ENCODE measurements around the gene RFX7. TPM values are rescaled to one million over a fixed set of nuclear protein-coding genes. Genes with fewer than 3 reads are reported as not detected.

The RFX7 gene
- total and polyA plus RNA-seq, 2 of the 4 experiments (the other 2 are of a cell fraction), result 4.1 to 10.6 TPM

GRCh38 chr15:56128081-56128480 lies 115.6 kb downstream of the RFX7 start:
- H4K91ac ChIP-seq (ENCODE audit: insufficient read depth, low read depth, low read length), result no peak overlapping the region
- no peak overlapping the region for H3K23ac ChIP-seq (ENCODE audit: low read depth, low read length)
- no peak overlapping the region for H4K5ac ChIP-seq (ENCODE audit: low read depth, low read length)
- no peak overlapping the region for H2BK120ac ChIP-seq (ENCODE audit: low read depth, low read length)
- H3K79me1 ChIP-seq (ENCODE audit: low read depth in 1 of 2, low read length in 2 of 2), result peaks cover 0 to 4% of the 10 kb centered on the region in 2 experiments; a peak in 2 of 4 replicates
- H2BK5ac ChIP-seq (ENCODE audit: low read depth, low read length, poor library complexity, severe bottlenecking), result no peak overlapping the region
- dilution Hi-C loops (cut with HindIII; ENCODE audit: low sequenced_read_pairs, unreplicated experiment) (no loop called here), intact Hi-C loops (cut with micrococcal nuclease) (no loop called here), in situ Hi-C loops (cut with MboI; ENCODE audit: low sequenced_read_pairs) (no loop called here)
- no peak overlapping the region for H3K4ac ChIP-seq (ENCODE audit: low read depth, low read length)
- no peak overlapping the region for H3K27ac ChIP-seq (ENCODE audit: insufficient read depth, low read length)
- BruUV-seq (replicated peaks), result no TSS peak
- TF ChIP-seq MXI1 (IDR thresholded peaks at IDR 0.05; ENCODE audit: borderline replicate concordance, low read depth, low read length) (no peak), ELK1 (IDR thresholded peaks at IDR 0.05; ENCODE audit: borderline replicate concordance, low read depth, low read length) (no peak), MAFK (IDR thresholded peaks at IDR 0.05; ENCODE audit: low read depth, low read length) (no peak), SMC3 (IDR thresholded peaks at IDR 0.05; ENCODE audit: low read depth, low read length) (no peak), FOS (IDR thresholded peaks at IDR 0.05; ENCODE audit: low read depth, low read length) (no peak), CHD1 (IDR thresholded peaks at IDR 0.05; ENCODE audit: low read depth, low read length) (no peak), BHLHE40 (IDR thresholded peaks at IDR 0.05; ENCODE audit: low read depth, low read length) (no peak), NFE2L2 (IDR thresholded peaks at IDR 0.05; ENCODE audit: low read depth, low read length) (no peak), CEBPB (IDR thresholded peaks at IDR 0.05; ENCODE audit: low read depth, low read length) (no peak), RFX5 (IDR thresholded peaks at IDR 0.05; ENCODE audit: low read depth, low read length) (no peak), USF2 (IDR thresholded peaks at IDR 0.05; ENCODE audit: low read depth, low read length) (no peak), POLR2A (IDR thresholded peaks at IDR 0.05; ENCODE audit: low read depth, low read length) (no peak), RAD21 (IDR thresholded peaks at IDR 0.05; ENCODE audit: low read length) (no peak), MAZ (IDR thresholded peaks at IDR 0.05; ENCODE audit: borderline replicate concordance, low read depth, low read length) (no peak), RCOR1 (IDR thresholded peaks at IDR 0.05; ENCODE audit: insufficient replicate concordance, low read length) (no peak), CTCF (conservative IDR thresholded peaks at IDR 0.05; ENCODE audit: low read depth, low read length) (no peak)
- no peaks in the 10 kb centered on the region for H3K9me1 ChIP-seq (ENCODE audit: insufficient read depth, low read length)
- ChIA-PET POLR2A (ENCODE audit: unreplicated experiment) (no interaction called here), CTCF (no interaction called here)
- H3K9me3 ChIP-seq (ENCODE audit: control insufficient read depth, insufficient read depth, low read length), result peaks cover 5% of the 10 kb centered on the region
- no peaks in the 10 kb centered on the region for H3K27me3 ChIP-seq (ENCODE audit: control insufficient read depth, insufficient read depth, low read length)
- no peak overlapping the region for H2AK9ac ChIP-seq (replicated peaks; ENCODE audit: low read depth, low read length, poor library complexity)
- no peak overlapping the region for H2BK15ac ChIP-seq (ENCODE audit: low read depth, low read length)
- no peak overlapping the region for H4K8ac ChIP-seq (ENCODE audit: low read depth in 2 of 2, low read length in 2 of 2)
- H3K4me1 ChIP-seq (ENCODE audit: control insufficient read depth, insufficient read depth, low read length), result no peaks in the 10 kb centered on the region
- no peak overlapping the region for H3K4me3 ChIP-seq (ENCODE audit: insufficient read depth, low read depth, low read length)
- H3K56ac ChIP-seq (ENCODE audit: extremely low read depth, insufficient read depth, low read length), result no peak overlapping the region
- no peak overlapping the region for H3K4me2 ChIP-seq (ENCODE audit: low read depth, low read length)
- no peak overlapping the region for H3K18ac ChIP-seq (ENCODE audit: low read depth, low read length)
- ATAC-seq (ENCODE audit: low read depth), result no peak
- no peak overlapping the region for H2BK20ac ChIP-seq (ENCODE audit: low read depth, low read length)
- DNase-seq, result no peak
- H3K36me3 ChIP-seq (ENCODE audit: control insufficient read depth, insufficient read depth, low read length), result peaks cover 11% of the 10 kb centered on the region
- no peak overlapping the region for H2AK5ac ChIP-seq (ENCODE audit: low read depth, low read length)
- H3K9ac ChIP-seq (ENCODE audit: low read depth, low read length), result no peak overlapping the region
- H3K14ac ChIP-seq (replicated peaks; ENCODE audit: low read depth, low read length), result no peak overlapping the region
- H4K20me1 ChIP-seq (ENCODE audit: insufficient read depth, low read length), result no peaks in the 10 kb centered on the region
- no peak overlapping the region for H2AFZ ChIP-seq (replicated peaks; ENCODE audit: low read length, poor library complexity)
